ENCODE measurements around the gene KCTD8.
A peak's percentile ranks its signal among the peaks of the same experiment; 100 is the strongest.
"Not testable (repeated sequence)": the region's sequence is repeated elsewhere in the genome, so short reads cannot be mapped to it uniquely, and the experiment has no call there.

Gene KCTD8

DNA sequence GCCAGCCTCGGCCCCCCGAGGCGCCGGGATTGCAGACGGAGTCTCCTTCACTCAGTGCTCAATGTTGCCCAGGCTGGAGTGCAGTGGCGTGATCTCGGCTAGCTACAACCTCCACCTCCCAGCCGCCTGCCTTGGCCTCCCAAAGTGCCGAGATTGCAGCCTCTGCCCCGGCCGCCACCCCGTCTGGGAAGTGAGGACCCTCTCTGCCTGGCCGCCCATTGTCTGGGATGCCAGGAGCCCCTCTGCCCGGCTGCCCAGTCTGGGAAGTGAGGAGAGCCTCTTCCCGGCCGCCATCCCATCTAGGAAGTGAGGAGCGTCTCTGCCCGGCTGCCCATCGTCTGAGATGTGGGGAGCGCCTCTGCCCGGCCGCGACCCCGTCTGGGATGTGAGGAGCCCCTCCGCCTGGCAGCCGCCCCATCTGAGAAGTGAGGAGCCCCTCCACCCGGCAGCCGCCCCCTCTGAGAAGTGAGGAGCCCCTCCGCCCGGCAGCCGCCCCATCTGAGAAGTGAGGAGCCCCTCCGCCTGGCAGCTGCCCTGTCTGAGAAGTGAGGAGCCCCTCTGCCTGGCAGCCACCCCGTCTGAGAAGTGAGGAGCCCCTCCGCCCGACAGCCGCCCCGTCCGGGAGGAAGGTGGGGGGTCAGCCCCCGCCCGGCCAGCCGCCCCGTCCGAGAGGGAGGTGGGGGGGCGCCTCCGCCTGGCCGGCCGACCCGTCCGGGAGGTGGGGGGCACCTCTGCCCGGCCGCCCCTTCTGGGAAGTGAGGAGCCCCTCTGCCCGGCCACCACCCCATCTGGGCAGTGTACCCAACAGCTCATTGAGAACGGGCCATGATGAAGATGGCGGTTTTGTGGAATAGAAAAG, 266.9 kb downstream of the KCTD8 start:
- intact Hi-C loops (cut with DNase I), result not testable (repeated sequence)
- peak in 3 of 10 donors; percentile 63 to 82 (median 80) for DNase-seq

DNA sequence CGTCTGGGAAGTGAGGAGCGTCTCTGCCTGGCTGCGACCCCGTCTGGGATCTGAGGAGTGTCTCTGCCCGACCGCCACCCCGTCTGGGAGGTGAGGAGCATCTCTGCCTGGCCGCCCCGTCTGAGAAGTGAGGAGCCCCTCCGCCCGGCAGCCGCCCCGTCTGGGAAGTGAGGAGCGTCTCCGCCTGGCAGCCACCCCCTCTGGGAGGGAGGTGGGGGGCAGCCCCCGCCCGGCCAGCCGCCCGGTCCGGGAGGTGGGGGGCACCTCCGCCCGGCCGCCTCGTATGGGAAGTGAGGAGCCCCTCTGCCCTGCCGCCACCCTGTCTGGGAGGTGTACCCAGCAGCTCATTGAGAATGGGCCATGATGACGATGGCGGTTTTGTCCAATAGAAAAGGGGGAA, 280.8 kb downstream of the KCTD8 start:
- intact Hi-C loops (cut with DNase I), result not testable (repeated sequence)
- DNase-seq, result peak in 3 of 10 donors; percentile 63 to 83 (median 77)

GRCh38 chr4:44165938-44166337, 282.7 kb downstream of the KCTD8 start:
- no peak for DNase-seq
- intact Hi-C loops (cut with DNase I), result no loop called here

DNA sequence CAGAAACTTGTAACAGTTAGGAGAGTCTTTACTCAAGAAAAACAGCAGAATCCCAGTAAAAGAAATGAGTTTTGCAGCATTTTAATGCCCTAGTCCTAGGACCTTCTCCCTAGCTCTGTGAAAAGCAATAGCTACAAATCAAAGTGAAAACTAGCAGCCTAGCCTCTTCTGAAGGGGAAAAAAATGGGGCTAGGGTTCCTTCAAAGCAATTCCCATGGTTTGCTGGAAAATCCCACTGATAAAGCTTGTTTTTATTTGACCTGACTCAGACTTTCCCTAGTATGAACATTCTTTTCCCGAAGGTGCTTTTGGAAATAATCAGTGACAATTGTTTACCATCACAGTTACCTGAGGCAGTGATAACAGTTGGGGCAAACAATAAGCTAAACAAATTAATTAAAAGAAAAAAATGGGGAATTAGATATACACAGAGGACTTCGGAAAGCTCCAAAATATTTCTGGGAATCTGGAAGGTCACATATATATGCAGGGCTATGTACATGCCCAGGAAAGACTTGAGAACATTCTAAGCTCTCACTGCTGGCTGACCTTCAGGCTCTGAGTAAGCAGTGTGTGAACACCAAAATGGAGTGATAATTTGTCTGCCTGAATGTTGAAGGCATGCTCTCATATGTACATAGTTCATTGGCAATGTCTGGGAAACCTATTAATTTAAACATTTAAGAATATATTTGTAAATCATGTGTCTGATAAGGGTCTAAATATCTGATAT, 285.9 kb downstream of the KCTD8 start:
- intact Hi-C loops (cut with DNase I), result no loop called here
- DNase-seq, result no peak

DNA sequence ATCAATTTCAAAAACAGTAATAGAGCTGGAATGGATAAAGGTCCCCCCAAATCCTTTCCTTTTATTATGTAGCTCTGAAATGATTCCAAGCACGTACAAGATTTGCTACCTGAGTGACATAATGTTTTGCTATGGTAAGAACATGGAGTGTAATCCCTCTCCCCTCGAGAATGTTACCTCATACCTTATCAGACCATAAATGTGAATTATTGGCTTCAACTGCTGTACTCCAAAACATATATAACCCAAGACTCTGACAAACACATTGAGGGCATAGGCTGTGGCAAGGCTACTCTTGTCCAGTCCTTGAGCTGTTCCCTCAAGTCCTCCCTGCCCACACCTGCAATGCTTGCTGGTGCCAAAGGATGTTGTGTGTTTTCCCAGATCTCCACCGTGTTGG, 286.9 kb downstream of the KCTD8 start:
- no peak for DNase-seq
- intact Hi-C loops (cut with DNase I), result no loop called here

DNA sequence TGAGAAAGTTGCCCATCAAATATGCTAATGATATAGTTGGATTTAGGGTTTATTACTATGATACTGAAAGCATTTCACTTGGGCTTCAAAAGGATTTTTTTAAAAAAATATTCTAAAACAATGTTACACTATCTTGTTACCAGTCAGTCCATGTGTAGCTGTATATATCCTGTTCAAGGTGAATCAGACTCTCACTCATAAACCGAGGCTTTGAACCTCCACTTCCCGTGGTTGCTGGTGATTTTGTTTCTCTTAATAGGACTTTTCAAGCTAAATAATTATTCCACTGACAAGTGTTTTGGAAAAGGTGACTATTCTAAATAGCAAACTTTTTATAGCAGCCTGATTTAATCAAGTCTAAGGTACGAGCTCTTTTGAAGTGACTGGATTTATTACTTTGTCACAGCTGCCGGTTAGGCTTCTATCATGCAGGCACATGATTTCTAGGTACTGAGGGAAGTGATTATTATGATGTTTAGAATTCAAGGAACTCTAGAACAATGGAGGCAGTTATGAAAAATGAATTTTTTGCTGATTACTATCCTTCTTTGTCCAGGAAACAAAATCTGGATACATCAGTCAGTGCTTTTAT, 287.7 kb downstream of the KCTD8 start:
- intact Hi-C loops (cut with DNase I), result no loop called here
- no peak for DNase-seq

- intact Hi-C loops (cut with DNase I), result no loop called here
- DNase-seq, result no peak
Observed at GRCh38 chr4:44159991-44160390, 288.6 kb downstream of the KCTD8 start.

- intact Hi-C loops (cut with DNase I), result no loop called here
- no peak for DNase-seq
Observed at GRCh38 chr4:44157611-44158277, 290.9 kb downstream of the KCTD8 start.

GRCh38 chr4:44150091-44150576, 298.5 kb downstream of the KCTD8 start:
- no peak for DNase-seq
- intact Hi-C loops (cut with DNase I), result no loop called here

DNA sequence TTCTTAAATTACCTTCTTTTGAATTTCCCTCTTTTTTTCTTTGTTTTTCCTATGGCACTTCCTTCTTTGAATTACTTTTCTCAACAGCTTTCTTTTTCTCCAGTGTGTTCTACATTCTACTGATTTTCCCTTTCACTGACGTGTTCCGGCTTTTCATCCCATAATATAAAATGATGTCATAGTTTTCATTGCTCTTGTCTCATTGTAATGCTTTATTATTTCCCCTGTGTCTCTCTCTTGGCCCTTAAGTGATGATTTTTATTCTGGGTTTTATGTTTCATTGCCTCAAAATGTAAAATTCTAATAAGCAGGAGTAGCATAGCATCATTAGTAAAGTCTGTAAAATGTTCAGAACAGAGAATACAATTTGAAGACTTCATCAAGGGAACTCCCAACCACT, 299.3 kb downstream of the KCTD8 start:
- intact Hi-C loops (cut with DNase I), result no loop called here
- no peak for DNase-seq

- intact Hi-C loops (cut with DNase I), result no loop called here
- peak in 2 of 10 donors; percentile 1 to 21 for DNase-seq
Observed at GRCh38 chr4:44147571-44148075, 301.0 kb downstream of the KCTD8 start.

DNA sequence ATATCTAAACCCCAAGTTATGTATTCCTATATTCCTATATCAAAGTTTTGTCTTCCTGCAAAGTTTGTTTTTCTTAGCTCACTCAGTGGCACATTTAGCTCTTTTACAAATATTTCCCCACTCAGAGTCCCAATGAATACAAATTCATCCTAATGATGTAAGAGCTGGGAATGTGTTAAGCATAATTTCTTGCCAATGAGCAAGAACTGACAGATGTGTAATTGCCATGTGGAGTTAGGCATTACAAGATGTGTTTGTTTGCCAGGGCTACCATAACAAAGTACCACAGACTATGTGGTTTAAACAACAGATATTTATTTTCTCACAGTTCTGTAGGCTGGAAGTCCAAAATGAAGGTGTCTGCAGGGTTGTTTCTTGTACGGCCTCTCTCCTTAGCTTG, 302.1 kb downstream of the KCTD8 start:
- DNase-seq, result no peak
- intact Hi-C loops (cut with DNase I), result no loop called here

DNA sequence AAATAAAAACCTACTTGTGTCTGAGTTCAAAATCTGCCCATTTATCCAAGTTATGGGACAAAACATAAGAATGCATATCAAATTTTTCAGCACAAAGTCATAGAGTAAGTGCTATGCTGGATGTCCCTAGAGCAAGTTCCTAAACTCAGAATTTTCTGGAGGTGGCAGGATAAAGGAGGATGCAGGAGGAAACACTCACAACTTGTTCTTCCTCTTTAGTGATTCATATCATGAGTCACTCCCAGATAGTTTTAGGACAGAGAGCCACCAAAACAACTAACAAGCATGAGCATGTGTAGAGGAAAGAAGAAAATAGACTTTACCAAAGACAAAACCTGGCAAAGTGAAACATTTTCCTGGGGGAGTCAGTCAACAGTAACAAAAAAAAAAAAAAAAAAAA, 302.7 kb downstream of the KCTD8 start:
- no peak for DNase-seq
- intact Hi-C loops (cut with DNase I), result no loop called here

- intact Hi-C loops (cut with DNase I), result no loop called here
- DNase-seq, result peak in 1 of 10 donors; percentile 29
Observed at GRCh38 chr4:44132526-44132925, 316.1 kb downstream of the KCTD8 start.

Measured in posterior cingulate gyrus (tissue), 11 donors.